GM23338 (cell line): ENCODE data around the gene RELL1. TPM values are rescaled to one million over a fixed set of nuclear protein-coding genes. Genes with fewer than 3 reads are reported as not detected.

Source experiments
- ATAC-seq: fragments of 200-7000 bp; cut with Tn5 transposase; 3 replicates; pipeline ENCODE4 v1.9.1; 2020
- DNase-seq: peaks from one replicate; pipeline ENCODE4 v3.0.0-alpha.2; 2015; ENCODE audit warnings: low spot score
- H2AFZ ChIP-seq: fragments of 200-600 bp; sonication (generic); 2 replicates; pipeline ENCODE4 v1.8.0; 2016; ENCODE audit warnings: antibody characterized with exemption, mild to moderate bottlenecking, moderate library complexity
- H3F3A ChIP-seq: fragments of 200-600 bp; sonication (generic); replicated peaks from 2 replicates; pipeline ENCODE4 v1.8.0; 2017; ENCODE audit warnings: antibody characterized with exemption, mixed run types, low read depth
- H3K27ac ChIP-seq: fragments of 200-600 bp; sonication (generic); 2 replicates; pipeline ENCODE4 v1.6.1; 2016; ENCODE audit warnings: low read depth
- H3K27me3 ChIP-seq: fragments of 200-600 bp; sonication (generic); 2 replicates; pipeline ENCODE4 v1.8.0; 2016; ENCODE audit warnings: mild to moderate bottlenecking, mixed run types, moderate library complexity; ENCODE audit not compliant: insufficient read depth
- H3K36me3 ChIP-seq: fragments of 200-600 bp; sonication (generic); 2 replicates; pipeline ENCODE4 v1.8.0; 2016; ENCODE audit warnings: mild to moderate bottlenecking; ENCODE audit not compliant: insufficient read depth
- H3K4me1 ChIP-seq: fragments of 200-600 bp; sonication (generic); 2 replicates; pipeline ENCODE4 v1.8.0; 2016; ENCODE audit warnings: mild to moderate bottlenecking, moderate library complexity; ENCODE audit not compliant: insufficient read depth
- H3K4me2 ChIP-seq: fragments of 200-600 bp; sonication (generic); 2 replicates; pipeline ENCODE4 v1.7.1; 2017; ENCODE audit warnings: mixed run types
- H3K4me3 ChIP-seq: fragments of 200-600 bp; sonication (generic); 2 replicates; pipeline ENCODE4 v1.6.1; 2016; ENCODE audit warnings: mixed run types
- H3K79me2 ChIP-seq: fragments of 200-600 bp; sonication (generic); replicated peaks from 2 replicates; pipeline ENCODE4 v1.8.0; 2017; ENCODE audit warnings: mild to moderate bottlenecking; ENCODE audit not compliant: insufficient read depth
- H3K9me2 ChIP-seq: fragments of 200-600 bp; sonication (generic); 2 replicates; pipeline ENCODE4 v1.8.0; 2017; ENCODE audit not compliant: insufficient read depth
- H4K20me1 ChIP-seq: fragments of 200-600 bp; sonication (generic); replicated peaks from 2 replicates; pipeline ENCODE4 v1.8.0; 2017; ENCODE audit warnings: mild to moderate bottlenecking; ENCODE audit not compliant: insufficient read depth
- H3K27ac Mint-ChIP-seq: 2 replicates; pipeline ENCODE4 v1.8.0; 2020; ENCODE audit warnings: inconsistent platforms, mild to moderate bottlenecking, moderate library complexity, mixed read lengths
- H3K27me3 Mint-ChIP-seq: 3 replicates; pipeline ENCODE4 v1.8.0; 2022; ENCODE audit warnings: low read depth, mild to moderate bottlenecking, moderate library complexity, mixed read lengths, inconsistent platforms; ENCODE audit not compliant: insufficient read depth, poor library complexity
- H3K36me3 Mint-ChIP-seq: 3 replicates; pipeline ENCODE4 v1.8.0; 2021; ENCODE audit warnings: low read depth, mild to moderate bottlenecking, inconsistent platforms, moderate library complexity, mixed read lengths
- H3K4me1 Mint-ChIP-seq: 3 replicates; pipeline ENCODE4 v1.8.0; 2020; ENCODE audit warnings: mild to moderate bottlenecking, inconsistent platforms, mixed read lengths
- H3K4me3 Mint-ChIP-seq: 3 replicates; pipeline ENCODE4 v1.8.0; 2021; ENCODE audit warnings: moderate library complexity, mild to moderate bottlenecking, inconsistent platforms, mixed read lengths
- H3K9me3 Mint-ChIP-seq: 3 replicates; pipeline ENCODE4 v1.8.0; 2020; ENCODE audit warnings: moderate library complexity, mild to moderate bottlenecking, inconsistent platforms, mixed read lengths
- CREB1 ChIP-seq: fragments of 250-450 bp; sonication (Bioruptor Pico); IDR thresholded peaks from 2 replicates; pipeline ENCODE4 v1.5.0; 2020; ENCODE audit warnings: low read depth, mild to moderate bottlenecking, moderate library complexity
- EZH2phosphoT487 ChIP-seq: fragments of 200-600 bp; sonication (generic); IDR thresholded peaks from one replicate; pipeline ENCODE4 v1.8.1; 2018; ENCODE audit warnings: antibody characterized with exemption; ENCODE audit not compliant: unreplicated experiment
- NANOG ChIP-seq: IDR thresholded peaks from 2 replicates; pipeline ENCODE4 v1.6.1; 2016; ENCODE audit warnings: antibody characterized with exemption, borderline replicate concordance
- REST ChIP-seq: IDR thresholded peaks from one replicate; pipeline ENCODE4 v1.6.1; 2018; ENCODE audit warnings: antibody characterized with exemption; ENCODE audit not compliant: unreplicated experiment
- STAT1 ChIP-seq: IDR thresholded peaks from one replicate; pipeline ENCODE4 v1.6.1; 2016; ENCODE audit warnings: antibody characterized with exemption; ENCODE audit not compliant: unreplicated experiment
- polyA plus RNA-seq: library from polyadenylated mRNA; unstranded; fragments of >200 nt; fragmentation: Nextera tagmentation; extraction: Ambion mirVana; gene quantifications from 2 replicates; pipeline ENCODE4 v1.2.1, GENCODE V29; 2016
- total RNA-seq: library from RNA; depleted of rRNA; stranded (reverse); fragments of >200 nt; shearing (Covaris generic); gene quantifications from 2 replicates; pipeline ENCODE4 v1.2.3, GENCODE V29; 2014
- TF ChIP-seq, protein P1 (sequence below): fragments of 250-450 bp; sonication (Bioruptor Pico); IDR thresholded peaks from 2 replicates; pipeline ENCODE4 v1.5.0; 2020; ENCODE audit warnings: mild to moderate bottlenecking, moderate library complexity
- TF ChIP-seq, protein P2 (sequence below): IDR thresholded peaks from 2 replicates; pipeline ENCODE4 v1.6.1; 2016; ENCODE audit warnings: antibody characterized with exemption

RELL1 gene
- total and polyA plus RNA-seq, 2 experiments from 2014 or later: 2.8 to 28.5 TPM

DNA sequence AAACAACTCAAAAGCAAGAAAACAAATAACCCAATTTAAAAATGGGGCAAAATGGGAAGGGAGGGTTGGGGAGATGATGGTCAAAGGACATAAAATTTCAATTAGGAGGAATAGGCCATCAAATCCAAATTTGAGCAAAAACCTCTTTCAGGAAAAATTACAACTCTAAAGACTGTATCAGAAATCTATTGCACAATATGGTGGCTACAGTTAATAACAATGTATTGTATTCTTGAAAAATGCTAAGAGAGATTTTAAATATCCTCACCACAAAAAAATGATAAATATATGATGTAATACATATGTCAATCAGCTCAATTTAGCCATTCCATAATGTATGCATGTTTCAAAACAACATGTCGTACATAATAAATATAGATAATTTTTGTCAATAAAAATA is 60.7 kb downstream of the RELL1 start (continued):
- TF ChIP-seq, protein P1, sequence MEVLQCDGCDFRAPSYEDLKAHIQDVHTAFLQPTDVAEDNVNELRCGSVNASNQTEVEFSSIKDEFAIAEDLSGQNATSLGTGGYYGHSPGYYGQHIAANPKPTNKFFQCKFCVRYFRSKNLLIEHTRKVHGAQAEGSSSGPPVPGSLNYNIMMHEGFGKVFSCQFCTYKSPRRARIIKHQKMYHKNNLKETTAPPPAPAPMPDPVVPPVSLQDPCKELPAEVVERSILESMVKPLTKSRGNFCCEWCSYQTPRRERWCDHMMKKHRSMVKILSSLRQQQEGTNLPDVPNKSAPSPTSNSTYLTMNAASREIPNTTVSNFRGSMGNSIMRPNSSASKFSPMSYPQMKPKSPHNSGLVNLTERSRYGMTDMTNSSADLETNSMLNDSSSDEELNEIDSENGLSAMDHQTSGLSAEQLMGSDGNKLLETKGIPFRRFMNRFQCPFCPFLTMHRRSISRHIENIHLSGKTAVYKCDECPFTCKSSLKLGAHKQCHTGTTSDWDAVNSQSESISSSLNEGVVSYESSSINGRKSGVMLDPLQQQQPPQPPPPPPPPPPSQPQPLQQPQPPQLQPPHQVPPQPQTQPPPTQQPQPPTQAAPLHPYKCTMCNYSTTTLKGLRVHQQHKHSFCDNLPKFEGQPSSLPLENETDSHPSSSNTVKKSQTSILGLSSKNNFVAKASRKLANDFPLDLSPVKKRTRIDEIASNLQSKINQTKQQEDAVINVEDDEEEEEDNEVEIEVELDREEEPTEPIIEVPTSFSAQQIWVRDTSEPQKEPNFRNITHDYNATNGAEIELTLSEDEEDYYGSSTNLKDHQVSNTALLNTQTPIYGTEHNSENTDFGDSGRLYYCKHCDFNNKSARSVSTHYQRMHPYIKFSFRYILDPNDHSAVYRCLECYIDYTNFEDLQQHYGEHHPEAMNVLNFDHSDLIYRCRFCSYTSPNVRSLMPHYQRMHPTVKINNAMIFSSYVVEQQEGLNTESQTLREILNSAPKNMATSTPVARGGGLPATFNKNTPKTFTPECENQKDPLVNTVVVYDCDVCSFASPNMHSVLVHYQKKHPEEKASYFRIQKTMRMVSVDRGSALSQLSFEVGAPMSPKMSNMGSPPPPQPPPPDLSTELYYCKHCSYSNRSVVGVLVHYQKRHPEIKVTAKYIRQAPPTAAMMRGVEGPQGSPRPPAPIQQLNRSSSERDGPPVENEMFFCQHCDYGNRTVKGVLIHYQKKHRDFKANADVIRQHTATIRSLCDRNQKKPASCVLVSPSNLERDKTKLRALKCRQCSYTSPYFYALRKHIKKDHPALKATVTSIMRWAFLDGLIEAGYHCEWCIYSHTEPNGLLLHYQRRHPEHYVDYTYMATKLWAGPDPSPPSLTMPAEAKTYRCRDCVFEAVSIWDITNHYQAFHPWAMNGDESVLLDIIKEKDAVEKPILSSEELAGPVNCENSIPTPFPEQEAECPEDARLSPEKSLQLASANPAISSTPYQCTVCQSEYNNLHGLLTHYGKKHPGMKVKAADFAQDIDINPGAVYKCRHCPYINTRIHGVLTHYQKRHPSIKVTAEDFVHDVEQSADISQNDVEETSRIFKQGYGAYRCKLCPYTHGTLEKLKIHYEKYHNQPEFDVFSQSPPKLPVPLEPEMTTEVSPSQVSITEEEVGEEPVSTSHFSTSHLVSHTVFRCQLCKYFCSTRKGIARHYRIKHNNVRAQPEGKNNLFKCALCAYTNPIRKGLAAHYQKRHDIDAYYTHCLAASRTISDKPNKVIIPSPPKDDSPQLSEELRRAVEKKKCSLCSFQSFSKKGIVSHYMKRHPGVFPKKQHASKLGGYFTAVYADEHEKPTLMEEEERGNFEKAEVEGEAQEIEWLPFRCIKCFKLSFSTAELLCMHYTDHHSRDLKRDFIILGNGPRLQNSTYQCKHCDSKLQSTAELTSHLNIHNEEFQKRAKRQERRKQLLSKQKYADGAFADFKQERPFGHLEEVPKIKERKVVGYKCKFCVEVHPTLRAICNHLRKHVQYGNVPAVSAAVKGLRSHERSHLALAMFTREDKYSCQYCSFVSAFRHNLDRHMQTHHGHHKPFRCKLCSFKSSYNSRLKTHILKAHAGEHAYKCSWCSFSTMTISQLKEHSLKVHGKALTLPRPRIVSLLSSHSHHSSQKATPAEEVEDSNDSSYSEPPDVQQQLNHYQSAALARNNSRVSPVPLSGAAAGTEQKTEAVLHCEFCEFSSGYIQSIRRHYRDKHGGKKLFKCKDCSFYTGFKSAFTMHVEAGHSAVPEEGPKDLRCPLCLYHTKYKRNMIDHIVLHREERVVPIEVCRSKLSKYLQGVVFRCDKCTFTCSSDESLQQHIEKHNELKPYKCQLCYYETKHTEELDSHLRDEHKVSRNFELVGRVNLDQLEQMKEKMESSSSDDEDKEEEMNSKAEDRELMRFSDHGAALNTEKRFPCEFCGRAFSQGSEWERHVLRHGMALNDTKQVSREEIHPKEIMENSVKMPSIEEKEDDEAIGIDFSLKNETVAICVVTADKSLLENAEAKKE (CRISPR knock-in tag): no peak
- TF ChIP-seq EZH2phosphoT487 (no peak), CREB1 (no peak), REST (no peak), NANOG (no peak)

GRCh38 chr4:37623940-37624339 is 62.2 kb downstream of the RELL1 start:
- H3K9me2 ChIP-seq: no peaks in the 10 kb centered on the region; the same call in 1 of the 2 replicates
- no peaks in the 10 kb centered on the region for H3F3A ChIP-seq
- H3K27me3 Mint-ChIP-seq: peaks cover 2% of the 10 kb centered on the region
- H3K4me3 Mint-ChIP-seq: no peak overlapping the region
- H3K4me1 Mint-ChIP-seq: peaks cover 10% of the 10 kb centered on the region; the same call in 2 of the 3 replicates
- no peaks in the 10 kb centered on the region for H3K4me1 ChIP-seq
- H3K36me3 ChIP-seq: no peaks in the 10 kb centered on the region
- H3K4me2 ChIP-seq: no peak overlapping the region
- DNase-seq: no peak
- H3K27ac ChIP-seq: no peak overlapping the region
- no peaks in the 10 kb centered on the region; the same call in 2 of the 3 replicates for H3K36me3 Mint-ChIP-seq
- no peak overlapping the region for H2AFZ ChIP-seq
- H3K27me3 ChIP-seq: no peaks in the 10 kb centered on the region
- H4K20me1 ChIP-seq: no peaks in the 10 kb centered on the region; the same call in 1 of the 2 replicates
- TF ChIP-seq, protein P2, sequence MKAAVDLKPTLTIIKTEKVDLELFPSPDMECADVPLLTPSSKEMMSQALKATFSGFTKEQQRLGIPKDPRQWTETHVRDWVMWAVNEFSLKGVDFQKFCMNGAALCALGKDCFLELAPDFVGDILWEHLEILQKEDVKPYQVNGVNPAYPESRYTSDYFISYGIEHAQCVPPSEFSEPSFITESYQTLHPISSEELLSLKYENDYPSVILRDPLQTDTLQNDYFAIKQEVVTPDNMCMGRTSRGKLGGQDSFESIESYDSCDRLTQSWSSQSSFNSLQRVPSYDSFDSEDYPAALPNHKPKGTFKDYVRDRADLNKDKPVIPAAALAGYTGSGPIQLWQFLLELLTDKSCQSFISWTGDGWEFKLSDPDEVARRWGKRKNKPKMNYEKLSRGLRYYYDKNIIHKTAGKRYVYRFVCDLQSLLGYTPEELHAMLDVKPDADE: no peak
- no peak for TF ChIP-seq STAT1
- H3K4me3 ChIP-seq: no peak overlapping the region
- ATAC-seq: no peak
- H3K79me2 ChIP-seq: no peaks in the 10 kb centered on the region
- H3K9me3 Mint-ChIP-seq: no peaks in the 10 kb centered on the region
- no peak overlapping the region for H3K27ac Mint-ChIP-seq
